GM21423 (cell line): ENCODE measurements around the gene LRMDA.
A peak's percentile ranks its signal among the peaks of the same experiment; 100 is the strongest.

ENCODE experiments used
- ATAC-seq: cut with Tn5 transposase; IDR thresholded peaks from one replicate; pipeline ENCODE4 v1.9.1; 2021; ENCODE audit warnings: mild to moderate bottlenecking, moderate library complexity; ENCODE audit not compliant: unreplicated experiment

LRMDA gene

GRCh38 chr10:75531571-75532031 is 100.2 kb downstream of the LRMDA start:
- no peak for ATAC-seq

GRCh38 chr10:75532253-75532924 is 101.0 kb downstream of the LRMDA start:
- no peak for ATAC-seq

- no peak for ATAC-seq
These were observed 106.7 kb downstream of the LRMDA start for GRCh38 chr10:75538144-75538543.

- ATAC-seq = no peak
These were observed 107.3 kb downstream of the LRMDA start for GRCh38 chr10:75538765-75539164.

GRCh38 chr10:75540357-75540966 is 109.0 kb downstream of the LRMDA start:
- ATAC-seq = peak; percentile 51

- no peak for ATAC-seq
These were observed 109.6 kb downstream of the LRMDA start for GRCh38 chr10:75540981-75541380.

GRCh38 chr10:75541411-75541810 is 110.0 kb downstream of the LRMDA start:
- ATAC-seq = no peak

GRCh38 chr10:75542084-75542483 is 110.7 kb downstream of the LRMDA start:
- no peak for ATAC-seq

- ATAC-seq = no peak
These were observed 111.5 kb downstream of the LRMDA start for GRCh38 chr10:75542906-75543305.

- no peak for ATAC-seq
These were observed 113.0 kb downstream of the LRMDA start for GRCh38 chr10:75544386-75544785.

GRCh38 chr10:75544993-75545706 is 113.7 kb downstream of the LRMDA start:
- no peak for ATAC-seq

- no peak for ATAC-seq
These were observed 114.6 kb downstream of the LRMDA start for GRCh38 chr10:75546004-75546403.

- no peak for ATAC-seq
These were observed 116.2 kb downstream of the LRMDA start for GRCh38 chr10:75547391-75548298.

GRCh38 chr10:75548356-75548755 is 116.9 kb downstream of the LRMDA start:
- no peak for ATAC-seq

- no peak for ATAC-seq
These were observed 118.8 kb downstream of the LRMDA start for GRCh38 chr10:75550191-75550590.

GRCh38 chr10:75552171-75552570 is 120.7 kb downstream of the LRMDA start:
- no peak for ATAC-seq

GRCh38 chr10:75553550-75553949 is 122.1 kb downstream of the LRMDA start:
- no peak for ATAC-seq

- no peak for ATAC-seq
These were observed 123.9 kb downstream of the LRMDA start for GRCh38 chr10:75555323-75555722.

GRCh38 chr10:75556320-75556719 is 124.9 kb downstream of the LRMDA start:
- no peak for ATAC-seq

GRCh38 chr10:75565286-75566251 is 134.1 kb downstream of the LRMDA start:
- no peak for ATAC-seq
